ELR (cell line): ENCODE results near the gene GALNT9.
"Not testable (repeated sequence)": the region's sequence is repeated elsewhere in the genome, so short reads cannot be mapped to it uniquely, and the experiment has no call there.

Experiments
- DNase-seq: peaks from one replicate; pipeline ENCODE4 v3.0.0-alpha.2; 2015; ENCODE audit warnings: low read depth

GALNT9 gene

GRCh38 chr12:132195242-132195641, 134.1 kb downstream of the GALNT9 start:
- not testable (repeated sequence) for DNase-seq

GRCh38 chr12:132194556-132194955, 134.8 kb downstream of the GALNT9 start:
- no peak for DNase-seq

- DNase-seq, result peak; percentile 40
Measured at GRCh38 chr12:132194056-132194455, 135.3 kb downstream of the GALNT9 start.

GRCh38 chr12:132191715-132192553, 137.5 kb downstream of the GALNT9 start:
- no peak for DNase-seq

GRCh38 chr12:132190834-132191500, 138.4 kb downstream of the GALNT9 start:
- no peak for DNase-seq

GRCh38 chr12:132190012-132190755, 139.2 kb downstream of the GALNT9 start:
- no peak for DNase-seq

GRCh38 chr12:132189378-132190011, 139.9 kb downstream of the GALNT9 start:
- peak; percentile 90 for DNase-seq

- no peak for DNase-seq
Measured at GRCh38 chr12:132188916-132189325, 140.5 kb downstream of the GALNT9 start.

GRCh38 chr12:132188451-132188901, 140.9 kb downstream of the GALNT9 start:
- no peak for DNase-seq

GRCh38 chr12:132187646-132188450, 141.5 kb downstream of the GALNT9 start:
- no peak for DNase-seq

GRCh38 chr12:132186857-132187620, 142.3 kb downstream of the GALNT9 start:
- no peak for DNase-seq

- DNase-seq, result no peak
Measured at GRCh38 chr12:132186208-132186856, 143.1 kb downstream of the GALNT9 start.

GRCh38 chr12:132185705-132186104, 143.7 kb downstream of the GALNT9 start:
- DNase-seq, result no peak

GRCh38 chr12:132182711-132183365, 146.6 kb downstream of the GALNT9 start:
- DNase-seq, result no peak

- no peak for DNase-seq
Measured at GRCh38 chr12:132182206-132182710, 147.1 kb downstream of the GALNT9 start.

- no peak for DNase-seq
Measured at GRCh38 chr12:132181570-132182200, 147.7 kb downstream of the GALNT9 start.

- DNase-seq, result no peak
Measured at GRCh38 chr12:132180648-132181546, 148.5 kb downstream of the GALNT9 start.
